ENCODE data around the gene CHAMP1.

- TF ChIP-seq GLIS3 (CRISPR knock-in tag; IDR thresholded peaks at IDR 0.05) (no peak), PPARA (CRISPR knock-in tag; IDR thresholded peaks at IDR 0.05; ENCODE audit: borderline replicate concordance) (no peak), PATZ1 (CRISPR knock-in tag; IDR thresholded peaks at IDR 0.05; ENCODE audit: borderline replicate concordance) (no peak)
Observed at GRCh38 chr13:114298866-114299265, 15.4 kb upstream of the CHAMP1 start.
